SK-N-SH treated with all-trans-retinoic acid at 6 μM for 48 hours (cell line): ENCODE results near the gene RIC8A.

Experiments
- ATAC-seq: fragments of 200-7000 bp; cut with Tn5 transposase; 3 replicates; pipeline ENCODE4 v1.9.1; 2020; ENCODE audit warnings: mild to moderate bottlenecking, moderate library complexity
- ARNTL ChIP-seq: fragments of 450-650 bp; formaldehyde crosslinking; IDR thresholded peaks from 2 replicates; pipeline ENCODE4 v1.5.0; 2020; ENCODE audit warnings: low read depth, mild to moderate bottlenecking, moderate library complexity, borderline replicate concordance
- CSDC2 ChIP-seq: fragments of 250-450 bp; sonication (Bioruptor Pico); IDR thresholded peaks from 2 replicates; pipeline ENCODE4 v1.5.0; 2020; ENCODE audit warnings: mild to moderate bottlenecking, moderate library complexity
- ESRRG ChIP-seq: fragments of 250-450 bp; sonication (Bioruptor Pico); IDR thresholded peaks from 2 replicates; pipeline ENCODE4 v1.6.1; 2021; ENCODE audit warnings: mild to moderate bottlenecking
- GLIS3 ChIP-seq: fragments of 250-450 bp; sonication (Bioruptor Pico); IDR thresholded peaks from 2 replicates; pipeline ENCODE4 v1.5.0; 2020; ENCODE audit warnings: mild to moderate bottlenecking, moderate library complexity
- ISL1 ChIP-seq: fragments of 250-450 bp; sonication (Bioruptor Pico); IDR thresholded peaks from 2 replicates; pipeline ENCODE4 v2.1.2; 2022; ENCODE audit warnings: mild to moderate bottlenecking, moderate library complexity
- OSR1 ChIP-seq: fragments of 250-450 bp; sonication (Bioruptor Pico); IDR thresholded peaks from 2 replicates; pipeline ENCODE4 v1.8.0; 2022; ENCODE audit warnings: moderate library complexity, mild to moderate bottlenecking, inconsistent platforms
- PPARA ChIP-seq: fragments of 250-450 bp; sonication (Bioruptor Pico); IDR thresholded peaks from 2 replicates; pipeline ENCODE4 v1.5.0; 2020; ENCODE audit warnings: mild to moderate bottlenecking, borderline replicate concordance
- RARB ChIP-seq: fragments of 250-450 bp; sonication (Bioruptor Pico); IDR thresholded peaks from 2 replicates; pipeline ENCODE4 v1.8.0; 2021; ENCODE audit warnings: mild to moderate bottlenecking, moderate library complexity
- TCF4 ChIP-seq: fragments of 250-450 bp; sonication (Bioruptor Pico); IDR thresholded peaks from 2 replicates; pipeline ENCODE4 v1.8.0; 2021; ENCODE audit warnings: mild to moderate bottlenecking, moderate library complexity, borderline replicate concordance
- TOX ChIP-seq: fragments of 250-450 bp; sonication (Bioruptor Pico); IDR thresholded peaks from 2 replicates; pipeline ENCODE4 v1.8.0; 2021; ENCODE audit warnings: mild to moderate bottlenecking, moderate library complexity, borderline replicate concordance
- ZC3H10 ChIP-seq: fragments of 250-450 bp; sonication (Bioruptor Pico); IDR thresholded peaks from 2 replicates; pipeline ENCODE4 v1.5.1; 2021; ENCODE audit warnings: mild to moderate bottlenecking, moderate library complexity
- ZFP3 ChIP-seq: fragments of 250-450 bp; sonication (Bioruptor Pico); IDR thresholded peaks from 2 replicates; pipeline ENCODE4 v1.5.0; 2020; ENCODE audit warnings: mild to moderate bottlenecking, moderate library complexity
- ZFP30 ChIP-seq: fragments of 450-650 bp; formaldehyde crosslinking; IDR thresholded peaks from 2 replicates; pipeline ENCODE4 v1.5.0; 2022; ENCODE audit warnings: mild to moderate bottlenecking, moderate library complexity
- ZNF565 ChIP-seq: fragments of 450-650 bp; formaldehyde crosslinking; conservative IDR thresholded peaks from 2 replicates; pipeline ENCODE4 v1.5.0; 2020; ENCODE audit warnings: low read depth, mild to moderate bottlenecking, moderate library complexity
- ZNF70 ChIP-seq: fragments of 450-650 bp; formaldehyde crosslinking; IDR thresholded peaks from 2 replicates; pipeline ENCODE4 v1.5.0; 2020; ENCODE audit warnings: mild to moderate bottlenecking, moderate library complexity
- ZNF8 ChIP-seq: fragments of 450-650 bp; formaldehyde crosslinking; IDR thresholded peaks from 2 replicates; pipeline ENCODE4 v1.5.0; 2020; ENCODE audit warnings: mild to moderate bottlenecking, moderate library complexity
- TF ChIP-seq, protein P1 (sequence below): fragments of 250-450 bp; sonication (Bioruptor Pico); IDR thresholded peaks from 2 replicates; pipeline ENCODE4 v1.5.1; 2021; ENCODE audit warnings: mild to moderate bottlenecking, moderate library complexity
- TF ChIP-seq, protein P2 (sequence below): fragments of 250-450 bp; sonication (Bioruptor Pico); IDR thresholded peaks from 2 replicates; pipeline ENCODE4 v1.8.0; 2020; ENCODE audit warnings: mild to moderate bottlenecking, moderate library complexity, borderline replicate concordance
- TF ChIP-seq, protein P3 (sequence below): fragments of 250-450 bp; sonication (Bioruptor Pico); IDR thresholded peaks from 2 replicates; pipeline ENCODE4 v1.5.1; 2020; ENCODE audit warnings: low read depth, mild to moderate bottlenecking, moderate library complexity
- TF ChIP-seq, protein P4 (sequence below): fragments of 250-450 bp; sonication (Bioruptor Pico); IDR thresholded peaks from 2 replicates; pipeline ENCODE4 v1.5.0; 2020; ENCODE audit warnings: mild to moderate bottlenecking, moderate library complexity

The RIC8A gene

DNA sequence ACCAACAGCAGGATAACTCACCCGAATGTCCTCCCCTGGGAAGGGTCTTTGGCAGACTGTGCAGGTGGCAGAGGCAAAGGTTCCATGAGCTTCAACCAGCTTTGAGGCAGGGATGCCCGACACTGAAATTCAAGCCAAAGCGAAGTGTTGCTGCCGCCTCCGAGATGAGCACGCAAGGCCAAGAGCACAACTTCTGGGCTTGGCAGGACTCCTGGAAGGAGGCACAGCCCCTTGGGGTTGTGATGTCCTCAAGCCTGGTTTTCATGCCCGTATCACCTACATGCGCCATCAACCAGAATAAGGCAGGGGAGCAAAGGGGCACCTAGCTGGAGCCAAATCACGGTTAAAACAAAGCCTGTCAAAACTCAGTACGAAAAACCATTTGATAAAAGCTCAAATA is 22.9 kb downstream of the RIC8A start:
- no peak for TF ChIP-seq ARNTL (CRISPR knock-in tag)
- TF ChIP-seq, protein P1, sequence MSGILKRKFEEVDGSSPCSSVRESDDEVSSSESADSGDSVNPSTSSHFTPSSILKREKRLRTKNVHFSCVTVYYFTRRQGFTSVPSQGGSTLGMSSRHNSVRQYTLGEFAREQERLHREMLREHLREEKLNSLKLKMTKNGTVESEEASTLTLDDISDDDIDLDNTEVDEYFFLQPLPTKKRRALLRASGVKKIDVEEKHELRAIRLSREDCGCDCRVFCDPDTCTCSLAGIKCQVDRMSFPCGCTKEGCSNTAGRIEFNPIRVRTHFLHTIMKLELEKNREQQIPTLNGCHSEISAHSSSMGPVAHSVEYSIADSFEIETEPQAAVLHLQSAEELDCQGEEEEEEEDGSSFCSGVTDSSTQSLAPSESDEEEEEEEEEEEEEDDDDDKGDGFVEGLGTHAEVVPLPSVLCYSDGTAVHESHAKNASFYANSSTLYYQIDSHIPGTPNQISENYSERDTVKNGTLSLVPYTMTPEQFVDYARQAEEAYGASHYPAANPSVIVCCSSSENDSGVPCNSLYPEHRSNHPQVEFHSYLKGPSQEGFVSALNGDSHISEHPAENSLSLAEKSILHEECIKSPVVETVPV (CRISPR knock-in tag) = no peak
- ATAC-seq = no peak

DNA sequence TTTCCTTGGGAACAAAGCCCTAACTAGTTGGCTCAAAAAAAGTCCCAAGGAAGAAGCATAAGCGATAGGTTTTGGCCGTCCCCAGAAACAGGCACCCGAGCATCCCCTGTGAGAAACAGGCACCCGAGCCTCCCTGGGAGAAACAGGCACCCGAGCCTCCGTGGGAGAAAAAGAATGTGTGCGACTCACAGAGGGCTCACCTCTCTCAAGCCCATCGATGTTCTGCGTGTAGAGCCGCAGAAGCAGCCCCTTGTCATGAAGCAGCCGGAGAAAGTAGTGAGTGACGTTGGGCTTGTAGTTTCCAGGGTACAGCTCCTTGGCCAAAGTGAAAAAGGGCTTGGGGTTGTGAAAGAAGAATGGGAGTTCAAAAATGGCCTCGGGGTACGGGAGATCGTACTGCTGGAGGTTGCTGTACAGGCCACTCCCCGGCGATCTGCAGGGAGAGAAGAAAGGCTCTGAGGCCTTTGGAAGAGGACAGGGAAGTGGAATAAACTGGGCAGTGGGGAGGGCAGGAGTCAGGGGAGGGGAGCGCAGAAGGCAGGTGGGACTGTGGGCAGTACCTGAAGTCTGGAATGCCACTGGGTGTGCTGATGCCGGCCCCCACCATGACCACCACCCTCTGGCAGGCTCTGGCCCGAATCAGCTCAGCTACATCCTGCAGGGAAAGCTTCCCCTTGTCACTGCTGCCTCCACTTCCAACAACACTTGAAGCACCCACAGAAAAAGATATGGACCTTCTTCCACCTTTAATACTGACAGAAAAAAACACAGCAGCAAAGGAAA is 25.5 kb downstream of the RIC8A start:
- no peak for TF ChIP-seq CSDC2 (CRISPR knock-in tag)
- TF ChIP-seq OSR1 (CRISPR knock-in tag) = no peak
- TF ChIP-seq, protein P2, sequence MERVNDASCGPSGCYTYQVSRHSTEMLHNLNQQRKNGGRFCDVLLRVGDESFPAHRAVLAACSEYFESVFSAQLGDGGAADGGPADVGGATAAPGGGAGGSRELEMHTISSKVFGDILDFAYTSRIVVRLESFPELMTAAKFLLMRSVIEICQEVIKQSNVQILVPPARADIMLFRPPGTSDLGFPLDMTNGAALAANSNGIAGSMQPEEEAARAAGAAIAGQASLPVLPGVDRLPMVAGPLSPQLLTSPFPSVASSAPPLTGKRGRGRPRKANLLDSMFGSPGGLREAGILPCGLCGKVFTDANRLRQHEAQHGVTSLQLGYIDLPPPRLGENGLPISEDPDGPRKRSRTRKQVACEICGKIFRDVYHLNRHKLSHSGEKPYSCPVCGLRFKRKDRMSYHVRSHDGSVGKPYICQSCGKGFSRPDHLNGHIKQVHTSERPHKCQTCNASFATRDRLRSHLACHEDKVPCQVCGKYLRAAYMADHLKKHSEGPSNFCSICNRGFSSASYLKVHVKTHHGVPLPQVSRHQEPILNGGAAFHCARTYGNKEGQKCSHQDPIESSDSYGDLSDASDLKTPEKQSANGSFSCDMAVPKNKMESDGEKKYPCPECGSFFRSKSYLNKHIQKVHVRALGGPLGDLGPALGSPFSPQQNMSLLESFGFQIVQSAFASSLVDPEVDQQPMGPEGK (CRISPR knock-in tag) = no peak
- no peak for TF ChIP-seq ISL1 (CRISPR knock-in tag)
- TF ChIP-seq ZNF565 (CRISPR knock-in tag) = no peak
- TF ChIP-seq TCF4 (CRISPR knock-in tag) = no peak
- TF ChIP-seq ZNF8 (CRISPR knock-in tag) = no peak
- TF ChIP-seq, protein P3, sequence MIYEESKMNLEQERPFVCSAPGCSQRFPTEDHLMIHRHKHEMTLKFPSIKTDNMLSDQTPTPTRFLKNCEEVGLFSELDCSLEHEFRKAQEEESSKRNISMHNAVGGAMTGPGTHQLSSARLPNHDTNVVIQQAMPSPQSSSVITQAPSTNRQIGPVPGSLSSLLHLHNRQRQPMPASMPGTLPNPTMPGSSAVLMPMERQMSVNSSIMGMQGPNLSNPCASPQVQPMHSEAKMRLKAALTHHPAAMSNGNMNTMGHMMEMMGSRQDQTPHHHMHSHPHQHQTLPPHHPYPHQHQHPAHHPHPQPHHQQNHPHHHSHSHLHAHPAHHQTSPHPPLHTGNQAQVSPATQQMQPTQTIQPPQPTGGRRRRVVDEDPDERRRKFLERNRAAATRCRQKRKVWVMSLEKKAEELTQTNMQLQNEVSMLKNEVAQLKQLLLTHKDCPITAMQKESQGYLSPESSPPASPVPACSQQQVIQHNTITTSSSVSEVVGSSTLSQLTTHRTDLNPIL (CRISPR knock-in tag) = no peak
- TF ChIP-seq, protein P4, sequence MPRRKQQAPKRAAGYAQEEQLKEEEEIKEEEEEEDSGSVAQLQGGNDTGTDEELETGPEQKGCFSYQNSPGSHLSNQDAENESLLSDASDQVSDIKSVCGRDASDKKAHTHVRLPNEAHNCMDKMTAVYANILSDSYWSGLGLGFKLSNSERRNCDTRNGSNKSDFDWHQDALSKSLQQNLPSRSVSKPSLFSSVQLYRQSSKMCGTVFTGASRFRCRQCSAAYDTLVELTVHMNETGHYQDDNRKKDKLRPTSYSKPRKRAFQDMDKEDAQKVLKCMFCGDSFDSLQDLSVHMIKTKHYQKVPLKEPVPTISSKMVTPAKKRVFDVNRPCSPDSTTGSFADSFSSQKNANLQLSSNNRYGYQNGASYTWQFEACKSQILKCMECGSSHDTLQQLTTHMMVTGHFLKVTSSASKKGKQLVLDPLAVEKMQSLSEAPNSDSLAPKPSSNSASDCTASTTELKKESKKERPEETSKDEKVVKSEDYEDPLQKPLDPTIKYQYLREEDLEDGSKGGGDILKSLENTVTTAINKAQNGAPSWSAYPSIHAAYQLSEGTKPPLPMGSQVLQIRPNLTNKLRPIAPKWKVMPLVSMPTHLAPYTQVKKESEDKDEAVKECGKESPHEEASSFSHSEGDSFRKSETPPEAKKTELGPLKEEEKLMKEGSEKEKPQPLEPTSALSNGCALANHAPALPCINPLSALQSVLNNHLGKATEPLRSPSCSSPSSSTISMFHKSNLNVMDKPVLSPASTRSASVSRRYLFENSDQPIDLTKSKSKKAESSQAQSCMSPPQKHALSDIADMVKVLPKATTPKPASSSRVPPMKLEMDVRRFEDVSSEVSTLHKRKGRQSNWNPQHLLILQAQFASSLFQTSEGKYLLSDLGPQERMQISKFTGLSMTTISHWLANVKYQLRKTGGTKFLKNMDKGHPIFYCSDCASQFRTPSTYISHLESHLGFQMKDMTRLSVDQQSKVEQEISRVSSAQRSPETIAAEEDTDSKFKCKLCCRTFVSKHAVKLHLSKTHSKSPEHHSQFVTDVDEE (CRISPR knock-in tag) = no peak
- no peak for TF ChIP-seq ARNTL (CRISPR knock-in tag)
- no peak for TF ChIP-seq ESRRG
- TF ChIP-seq ZC3H10 (CRISPR knock-in tag) = no peak
- no peak for TF ChIP-seq ZFP3 (CRISPR knock-in tag)
- TF ChIP-seq ZNF70 = no peak
- TF ChIP-seq RARB = no peak
- TF ChIP-seq TOX (CRISPR knock-in tag) = no peak
- TF ChIP-seq ZFP30 (CRISPR knock-in tag) = no peak
- TF ChIP-seq PPARA (CRISPR knock-in tag) = no peak
- ATAC-seq = no peak

DNA sequence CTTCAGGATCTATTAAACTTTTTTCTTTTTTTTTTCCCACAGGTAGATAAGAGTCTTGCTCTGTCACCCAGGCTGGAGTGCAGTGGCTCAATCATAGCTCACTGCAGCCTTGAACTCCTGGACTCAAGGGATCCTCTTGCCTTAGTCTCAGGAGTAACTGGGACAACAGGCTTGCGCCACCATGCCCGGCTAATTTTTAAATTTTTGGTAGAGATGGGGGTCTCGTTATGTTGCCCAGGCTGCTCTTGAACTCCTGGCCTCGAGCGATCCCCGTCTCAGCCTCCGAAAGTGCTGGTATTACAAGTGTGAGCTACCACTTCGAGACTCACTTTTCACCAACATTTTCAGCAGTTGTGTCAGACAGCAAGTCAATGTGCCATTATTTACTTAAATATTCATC is 27.7 kb downstream of the RIC8A start:
- ATAC-seq = no peak
- TF ChIP-seq, protein P4 (CRISPR knock-in tag) = no peak
- TF ChIP-seq RARB (no peak), GLIS3 (no peak), OSR1 (CRISPR knock-in tag) (no peak), TCF4 (CRISPR knock-in tag) (no peak), TOX (CRISPR knock-in tag) (no peak)
- TF ChIP-seq, protein P2 (CRISPR knock-in tag) = no peak
- TF ChIP-seq, all 23 proteins: peak for 0
